IPS-20b (cell line): ENCODE data around the gene CAMK1D.
"Not testable (repeated sequence)": the region's sequence is repeated elsewhere in the genome, so short reads cannot be mapped to it uniquely, and the experiment has no call there.

Source experiments
- H3K27ac ChIP-seq: one replicate; pipeline ENCODE4 v1.5.1; 2013; ENCODE audit warnings: low read length
- H3K27me3 ChIP-seq: 2 replicates; pipeline ENCODE4 v1.6.1; 2013; ENCODE audit warnings: mild to moderate bottlenecking, low read length, inconsistent platforms; ENCODE audit not compliant: insufficient read depth
- H3K36me3 ChIP-seq: 2 replicates; pipeline ENCODE4 v1.6.1; 2013; ENCODE audit warnings: low read depth, mild to moderate bottlenecking, inconsistent platforms, low read length, moderate library complexity; ENCODE audit not compliant: insufficient read depth
- H3K4me1 ChIP-seq: 2 replicates; pipeline ENCODE4 v1.6.1; 2013; ENCODE audit warnings: mild to moderate bottlenecking, control low read depth, inconsistent platforms, low read length, moderate library complexity; ENCODE audit not compliant: insufficient read depth
- H3K4me3 ChIP-seq: 2 replicates; pipeline ENCODE4 v1.5.1; 2013; ENCODE audit warnings: mild to moderate bottlenecking, low read length, inconsistent platforms
- H3K9ac ChIP-seq: 2 replicates; pipeline ENCODE4 v1.6.1; 2013; ENCODE audit warnings: low read depth, mild to moderate bottlenecking, inconsistent platforms, low read length, moderate library complexity
- H3K9me3 ChIP-seq: 2 replicates; pipeline ENCODE4 v1.6.1; 2013; ENCODE audit warnings: mild to moderate bottlenecking, low read depth, low read length, inconsistent platforms; ENCODE audit not compliant: insufficient read depth

CAMK1D gene

DNA sequence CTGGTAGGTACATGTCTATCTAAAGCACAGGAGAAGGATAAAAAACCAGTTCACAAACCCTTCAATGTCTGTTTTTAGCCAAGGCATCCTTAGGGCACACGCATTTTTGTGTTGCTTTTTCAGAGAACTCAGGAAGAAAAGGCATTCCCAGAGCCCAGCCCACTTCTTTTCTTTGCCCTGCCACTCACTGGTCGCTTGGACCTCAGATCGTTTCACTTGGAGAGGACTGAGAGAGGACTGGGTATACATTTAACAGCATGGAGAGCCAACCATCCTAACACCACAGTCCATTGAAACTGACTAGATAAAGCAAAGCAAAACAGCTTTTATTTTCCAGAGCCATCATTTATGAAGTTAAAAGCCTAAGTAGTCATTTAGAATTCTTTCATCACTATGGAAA is 194.2 kb downstream of the CAMK1D start:
- Histone ChIP-seq H3K9ac (no peak overlapping the region), H3K4me3 (no peak overlapping the region), H3K36me3 (no peaks in the 10 kb centered on the region), H3K4me1 (peaks cover 2% of the 10 kb centered on the region; the same call in 1 of the 2 replicates), H3K27ac (no peak overlapping the region), H3K27me3 (no peaks in the 10 kb centered on the region), H3K9me3 (no peaks in the 10 kb centered on the region)

DNA sequence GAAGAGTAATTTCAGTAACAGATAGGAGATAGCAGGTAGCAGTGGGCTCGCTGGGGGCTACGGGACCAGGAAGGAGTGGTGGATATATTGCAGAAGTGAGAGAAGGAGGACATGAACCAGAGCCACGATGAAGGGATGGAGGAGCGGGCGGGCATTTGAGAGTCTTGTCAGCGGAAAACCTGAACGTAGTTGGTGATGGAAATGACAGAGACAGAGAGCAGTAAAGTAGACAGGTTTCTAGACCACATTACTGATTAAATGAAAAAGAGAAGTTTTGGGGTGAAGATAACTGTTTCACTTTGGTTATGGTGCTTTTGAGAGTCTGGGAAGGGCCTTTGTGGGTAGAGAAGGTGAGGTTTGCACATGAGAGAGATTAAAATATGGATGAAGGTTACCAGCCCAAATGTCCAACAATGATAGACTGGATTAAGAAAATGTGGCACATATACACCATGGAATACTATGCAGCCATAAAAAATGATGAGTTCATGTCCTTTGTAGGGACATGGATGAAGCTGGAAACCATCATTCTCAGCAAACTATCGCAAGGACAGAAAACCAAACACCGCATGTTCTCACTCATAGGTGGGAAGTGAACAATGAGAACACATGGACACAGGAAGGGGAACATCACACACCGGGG is 196.9 kb downstream of the CAMK1D start:
- H3K36me3 ChIP-seq, H3K9ac ChIP-seq, H3K4me3 ChIP-seq, H3K9me3 ChIP-seq, H3K4me1 ChIP-seq, H3K27ac ChIP-seq, H3K27me3 ChIP-seq: not testable (repeated sequence)

DNA sequence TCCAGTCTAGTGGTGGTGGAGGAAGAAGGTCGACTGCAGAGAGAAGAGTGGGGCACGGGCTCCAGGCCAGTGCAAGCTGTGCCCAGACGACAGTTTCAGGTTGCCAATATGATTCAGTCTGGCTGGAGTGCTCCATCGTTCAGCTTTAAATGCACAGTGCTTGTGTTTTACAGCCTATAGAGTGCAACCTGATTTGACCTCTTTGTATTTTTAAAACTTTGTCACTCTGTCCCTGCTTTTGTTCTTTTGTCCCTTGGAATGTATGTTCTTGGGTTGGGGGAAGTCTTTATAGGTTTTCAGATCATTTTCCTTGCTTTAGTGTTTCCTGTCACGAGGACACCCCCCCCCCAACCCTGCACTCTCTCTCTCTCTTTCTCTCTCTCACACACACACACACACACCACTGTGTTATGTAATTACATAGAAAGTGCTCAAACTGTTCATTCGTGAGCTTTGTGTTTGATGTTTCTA is 198.0 kb downstream of the CAMK1D start:
- Histone ChIP-seq H3K27ac (no peak overlapping the region), H3K4me1 (peaks cover 2% of the 10 kb centered on the region; the same call in 1 of the 2 replicates), H3K9me3 (no peaks in the 10 kb centered on the region), H3K4me3 (no peak overlapping the region), H3K9ac (no peak overlapping the region), H3K36me3 (no peaks in the 10 kb centered on the region), H3K27me3 (no peaks in the 10 kb centered on the region)

DNA sequence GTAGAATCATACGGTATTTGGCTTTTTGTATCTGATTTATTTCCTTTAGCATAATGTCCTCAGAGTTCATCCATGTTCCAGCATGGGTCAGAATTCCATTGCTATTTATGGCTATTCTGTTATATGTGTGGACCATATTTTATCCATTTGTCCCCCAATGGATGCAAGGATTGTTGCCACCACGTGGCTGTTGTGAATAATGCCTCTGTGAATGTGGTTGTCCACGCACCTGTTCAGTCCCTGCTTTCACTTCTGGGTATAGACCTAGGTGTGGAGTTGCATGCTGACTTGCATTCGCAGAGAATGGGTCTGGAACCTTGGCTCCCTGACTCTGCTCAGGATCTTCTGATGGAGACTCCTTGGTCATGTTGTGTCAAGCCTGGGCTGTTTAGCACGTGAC is 199.9 kb downstream of the CAMK1D start:
- Histone ChIP-seq H3K4me3 (no peak overlapping the region), H3K4me1 (no peaks in the 10 kb centered on the region; the same call in 1 of the 2 replicates), H3K27ac (no peak overlapping the region), H3K36me3 (no peaks in the 10 kb centered on the region), H3K9me3 (no peaks in the 10 kb centered on the region), H3K27me3 (no peaks in the 10 kb centered on the region), H3K9ac (no peak overlapping the region)

DNA sequence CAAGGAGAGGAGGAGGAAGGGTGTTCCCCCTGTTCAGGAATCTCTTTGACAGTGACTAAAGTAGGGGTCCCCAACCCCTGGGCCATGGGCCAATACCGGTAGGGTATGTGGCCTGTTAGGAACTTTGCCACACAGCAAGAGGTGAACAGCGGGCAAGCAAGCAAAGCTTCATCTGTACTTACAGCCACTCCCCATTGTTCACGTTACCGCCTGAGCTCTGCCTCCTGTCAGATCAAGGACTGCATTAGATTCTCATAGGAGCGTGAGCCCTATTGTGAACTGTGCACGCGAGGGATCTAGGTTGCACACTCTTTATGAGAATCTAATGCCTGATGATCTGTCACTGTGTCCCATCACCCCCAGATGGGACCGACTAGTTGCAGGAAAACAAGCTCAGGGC is 201.6 kb downstream of the CAMK1D start:
- no peak overlapping the region for H3K4me3 ChIP-seq
- no peaks in the 10 kb centered on the region for H3K36me3 ChIP-seq
- no peaks in the 10 kb centered on the region for H3K27me3 ChIP-seq
- no peak overlapping the region for H3K27ac ChIP-seq
- no peaks in the 10 kb centered on the region for H3K9me3 ChIP-seq
- H3K4me1 ChIP-seq: no peaks in the 10 kb centered on the region
- no peak overlapping the region for H3K9ac ChIP-seq

DNA sequence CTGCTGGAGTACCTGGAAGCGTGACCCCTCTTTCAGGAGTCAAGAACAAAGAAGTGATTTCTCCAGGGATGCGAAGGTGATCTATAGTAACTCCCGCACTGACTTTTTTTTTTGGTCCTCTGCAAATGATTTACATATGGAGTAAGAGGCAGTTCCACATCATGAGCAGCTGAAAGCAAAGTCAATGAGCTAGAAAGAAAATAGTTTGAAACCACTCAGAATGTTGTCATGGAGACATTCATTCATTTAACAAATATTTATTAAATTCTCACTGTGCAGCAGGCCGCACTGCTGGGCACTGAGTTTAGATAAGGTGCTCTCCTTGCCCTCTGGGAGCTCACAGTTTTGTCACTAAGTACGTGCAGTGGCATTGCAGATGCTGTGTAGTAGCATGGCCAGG is 206.7 kb downstream of the CAMK1D start:
- H3K36me3 ChIP-seq: no peaks in the 10 kb centered on the region

DNA sequence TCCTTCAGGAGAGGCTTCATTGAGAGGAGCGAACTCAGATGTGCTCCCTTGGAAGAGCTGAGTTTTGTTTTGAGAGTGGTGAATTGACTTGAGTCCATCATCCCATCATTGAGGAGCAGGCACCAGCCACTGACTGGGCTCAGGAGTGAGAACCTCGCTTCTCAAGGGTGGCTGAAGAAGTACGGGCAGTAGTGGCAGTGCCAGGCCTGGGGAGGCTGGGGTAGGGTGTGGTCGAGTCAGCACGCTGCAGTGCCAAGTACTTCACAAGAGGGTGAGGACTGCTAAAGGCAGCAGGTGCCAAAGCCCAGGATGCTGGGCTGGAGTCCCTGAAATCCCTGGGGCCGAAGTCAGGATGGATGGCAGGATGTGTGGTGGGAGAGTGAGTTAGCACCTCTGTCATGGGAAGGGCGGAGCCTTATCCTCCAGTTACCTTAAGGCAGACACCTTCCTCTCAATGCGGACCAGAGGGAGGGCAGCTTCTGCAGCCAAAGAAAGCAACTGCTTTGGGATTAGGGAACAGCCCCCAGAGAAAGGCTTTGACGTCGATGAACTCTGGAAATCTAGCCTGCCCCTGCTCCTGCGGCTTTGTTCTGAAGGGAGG is 210.3 kb downstream of the CAMK1D start:
- Histone ChIP-seq H3K9ac (no peak overlapping the region), H3K9me3 (no peaks in the 10 kb centered on the region), H3K4me1 (no peaks in the 10 kb centered on the region), H3K36me3 (no peaks in the 10 kb centered on the region), H3K4me3 (no peak overlapping the region), H3K27me3 (no peaks in the 10 kb centered on the region), H3K27ac (no peak overlapping the region)

More for the DNA sequence above, 206.7 kb downstream of the CAMK1D start:
- H3K4me1 ChIP-seq: no peaks in the 10 kb centered on the region
- H3K27ac ChIP-seq: no peak overlapping the region
- H3K9me3 ChIP-seq: no peaks in the 10 kb centered on the region
- no peak overlapping the region for H3K4me3 ChIP-seq
- H3K9ac ChIP-seq: no peak overlapping the region
- no peaks in the 10 kb centered on the region for H3K27me3 ChIP-seq

DNA sequence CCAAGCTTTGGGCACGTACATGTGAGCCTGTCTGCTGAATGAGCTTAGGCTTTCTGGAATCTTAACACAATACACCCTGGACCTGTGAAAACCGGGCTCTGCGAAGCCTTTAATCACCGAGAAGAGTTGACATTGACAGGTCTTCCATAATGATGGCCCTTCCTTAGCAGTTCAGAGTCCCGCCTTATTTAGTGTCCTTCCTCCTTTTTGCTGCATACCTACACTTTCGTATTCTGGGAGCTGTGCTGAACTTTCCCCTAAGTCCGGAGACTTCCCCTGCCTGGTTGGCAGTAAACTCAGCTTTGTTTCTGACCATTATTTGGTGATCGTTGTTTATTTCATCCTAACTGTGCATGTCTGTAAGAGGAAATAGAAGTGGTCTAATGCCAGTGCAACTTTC is 212.0 kb downstream of the CAMK1D start:
- Histone ChIP-seq H3K4me3 (no peak overlapping the region), H3K27ac (no peak overlapping the region), H3K4me1 (no peaks in the 10 kb centered on the region), H3K9me3 (no peaks in the 10 kb centered on the region), H3K9ac (no peak overlapping the region), H3K27me3 (no peaks in the 10 kb centered on the region), H3K36me3 (no peaks in the 10 kb centered on the region)

DNA sequence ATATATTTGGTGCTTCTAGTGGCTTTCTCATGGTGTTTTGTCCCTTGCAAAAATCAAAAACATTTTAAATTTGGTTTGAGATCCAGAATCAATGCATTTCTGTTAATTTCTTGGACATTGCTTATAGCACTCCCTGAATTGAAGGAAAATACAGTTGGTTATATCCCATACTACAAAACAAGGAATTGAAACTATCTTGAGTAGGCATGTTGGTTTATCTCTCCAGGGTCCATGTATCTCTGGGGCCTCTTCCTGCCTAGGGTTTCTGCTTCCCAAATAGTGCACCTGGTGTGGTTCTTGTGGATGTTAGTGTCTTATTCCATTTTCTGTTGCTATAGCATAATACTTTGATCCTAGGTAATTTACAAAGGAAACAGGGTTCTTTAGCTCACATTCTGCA is 212.4 kb downstream of the CAMK1D start:
- Histone ChIP-seq H3K4me1 (no peaks in the 10 kb centered on the region), H3K9me3 (no peaks in the 10 kb centered on the region), H3K27me3 (no peaks in the 10 kb centered on the region), H3K36me3 (no peaks in the 10 kb centered on the region), H3K27ac (no peak overlapping the region), H3K4me3 (no peak overlapping the region), H3K9ac (no peak overlapping the region)

DNA sequence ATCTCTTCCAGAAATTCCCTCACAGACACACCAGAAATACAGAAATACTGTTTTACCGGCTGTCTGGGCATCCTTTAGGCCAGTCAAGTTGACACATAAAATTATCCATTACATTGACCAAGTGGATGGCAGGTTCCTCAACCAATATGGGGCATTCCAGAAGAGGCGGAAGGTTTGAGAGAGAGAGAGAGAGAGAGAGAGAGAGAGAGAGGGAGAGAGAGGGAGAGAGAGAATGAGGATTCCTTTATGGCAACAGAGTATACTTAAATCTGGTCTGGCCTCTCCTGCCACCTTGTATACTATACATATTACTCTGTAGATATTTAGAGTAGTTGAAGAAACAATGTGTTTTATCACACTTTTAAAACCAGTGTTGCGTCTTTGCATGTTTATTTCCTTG is 214.1 kb downstream of the CAMK1D start:
- Histone ChIP-seq H3K9ac (no peak overlapping the region), H3K36me3 (no peaks in the 10 kb centered on the region), H3K27me3 (no peaks in the 10 kb centered on the region), H3K4me3 (no peak overlapping the region), H3K9me3 (no peaks in the 10 kb centered on the region), H3K4me1 (no peaks in the 10 kb centered on the region), H3K27ac (no peak overlapping the region)

DNA sequence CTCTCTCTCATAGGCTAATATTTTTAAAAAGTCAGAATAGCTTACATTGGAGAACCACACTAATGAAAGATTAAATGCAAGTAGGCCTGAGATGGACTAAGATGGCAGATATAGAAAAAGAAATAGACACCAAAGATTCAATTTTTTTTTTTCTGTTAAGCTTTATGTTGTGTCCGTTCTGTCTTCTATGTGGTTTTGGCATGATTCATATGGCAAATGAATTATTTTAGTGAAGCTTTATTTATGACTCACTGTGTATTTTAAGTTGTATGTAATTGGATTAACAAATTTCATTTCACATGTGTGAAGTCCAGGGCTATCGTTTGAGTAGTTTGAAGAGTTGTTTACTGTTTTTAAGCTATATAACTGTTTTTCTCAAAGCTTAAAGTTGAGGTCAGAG is 214.8 kb downstream of the CAMK1D start:
- H3K4me3 ChIP-seq: no peak overlapping the region
- no peak overlapping the region for H3K9ac ChIP-seq
- H3K36me3 ChIP-seq: no peaks in the 10 kb centered on the region
- H3K27ac ChIP-seq: no peak overlapping the region
- no peaks in the 10 kb centered on the region for H3K27me3 ChIP-seq
- H3K4me1 ChIP-seq: no peaks in the 10 kb centered on the region
- no peaks in the 10 kb centered on the region for H3K9me3 ChIP-seq
